ENCODE data around the gene EID2. TPM values are rescaled to one million over a fixed set of nuclear protein-coding genes. Genes with fewer than 3 reads are reported as not detected.

The EID2 gene
- total and polyA plus RNA-seq, 2 of the 4 experiments (the other 2 are of a cell fraction): 5.7 to 9.8 TPM

- dilution Hi-C loops (cut with HindIII; ENCODE audit: low sequenced_read_pairs, unreplicated experiment): no loop called here
- Histone ChIP-seq H2BK5ac (ENCODE audit: low read depth, low read length, poor library complexity, severe bottlenecking) (no peak overlapping the region), H2BK120ac (ENCODE audit: low read depth, low read length) (no peak overlapping the region), H3K56ac (ENCODE audit: extremely low read depth, insufficient read depth, low read length) (no peak overlapping the region), H4K20me1 (ENCODE audit: insufficient read depth, low read length) (no peaks in the 10 kb centered on the region), H3K9ac (ENCODE audit: low read depth, low read length) (no peak overlapping the region), H3K18ac (ENCODE audit: low read depth, low read length) (no peak overlapping the region), H3K4me2 (ENCODE audit: low read depth, low read length) (peak overlapping the region; percentile 89; the same call in 1 of the 2 replicates), H3K27me3 (ENCODE audit: control insufficient read depth, insufficient read depth, low read length) (peaks cover 35% of the 10 kb centered on the region), H3K36me3 (ENCODE audit: control insufficient read depth, insufficient read depth, low read length) (no peaks in the 10 kb centered on the region), H4K91ac (ENCODE audit: insufficient read depth, low read depth, low read length) (no peak overlapping the region), H2BK20ac (ENCODE audit: low read depth, low read length) (no peak overlapping the region), H3K9me3 (ENCODE audit: control insufficient read depth, insufficient read depth, low read length) (no peaks in the 10 kb centered on the region), H2AFZ (replicated peaks; ENCODE audit: low read length, poor library complexity) (peak overlapping the region; percentile 85), H3K9me1 (ENCODE audit: insufficient read depth, low read length) (no peaks in the 10 kb centered on the region; the same call in 1 of the 2 replicates), H3K14ac (replicated peaks; ENCODE audit: low read depth, low read length) (no peak overlapping the region), H4K8ac (ENCODE audit: low read depth in 2 of 2, low read length in 2 of 2) (no peak overlapping the region), H3K4ac (ENCODE audit: low read depth, low read length) (no peak overlapping the region), H3K23ac (ENCODE audit: low read depth, low read length) (no peak overlapping the region), H3K79me1 (ENCODE audit: low read depth in 1 of 2, low read length in 2 of 2) (no peaks in the 10 kb centered on the region), H2AK9ac (replicated peaks; ENCODE audit: low read depth, low read length, poor library complexity) (peak overlapping the region; percentile 71), H3K4me1 (ENCODE audit: control insufficient read depth, insufficient read depth, low read length) (peaks cover 3% of the 10 kb centered on the region; the same call in 1 of the 2 replicates), H2AK5ac (ENCODE audit: low read depth, low read length) (no peak overlapping the region), H3K4me3 (ENCODE audit: insufficient read depth, low read depth, low read length) (no peak overlapping the region), H2BK15ac (ENCODE audit: low read depth, low read length) (no peak overlapping the region), H3K27ac (ENCODE audit: insufficient read depth, low read length) (no peak overlapping the region), H4K5ac (ENCODE audit: low read depth, low read length) (no peak overlapping the region)
- POLR2A ChIA-PET (ENCODE audit: unreplicated experiment): no interaction called here
- intact Hi-C loops (cut with micrococcal nuclease): loop anchor here (5.0 kb wide), 2 partner anchors 35 to 175 kb away; partner anchors contain the start of gene EID2B
- CTCF ChIA-PET: interaction anchor here (0.5 to 1.1 kb wide), 4 partner anchors 26 to 57 kb away, joined by 3 to 5 read pairs (median 3); partner anchors contain the start of gene EID2B
- WGBS, 2 experiments (ENCODE audit: extremely low coverage in 2 of 2, insufficient read length in 1 of 2): no CpG with 5 or more reads among the region's 7 CpGs
- no peak for DNase-seq
- TF ChIP-seq CEBPB (IDR thresholded peaks at IDR 0.05; ENCODE audit: low read depth, low read length) (no peak), FOS (IDR thresholded peaks at IDR 0.05; ENCODE audit: low read depth, low read length) (no peak), ELK1 (IDR thresholded peaks at IDR 0.05; ENCODE audit: borderline replicate concordance, low read depth, low read length) (no peak), MXI1 (IDR thresholded peaks at IDR 0.05; ENCODE audit: borderline replicate concordance, low read depth, low read length) (no peak), POLR2A (IDR thresholded peaks at IDR 0.05; ENCODE audit: low read depth, low read length) (no peak), RCOR1 (IDR thresholded peaks at IDR 0.05; ENCODE audit: insufficient replicate concordance, low read length) (no peak)
- no peak; the same call in 1 of the 2 replicates for ATAC-seq (ENCODE audit: low read depth)
- BruUV-seq (replicated peaks): no TSS peak
- in situ Hi-C loops (cut with MboI; ENCODE audit: low sequenced_read_pairs): no loop called here
These were observed 42.3 kb downstream of the EID2 start for GRCh38 chr19:39497701-39497995.

Data from IMR-90 (cell line).